ENCODE data around the gene EMD. TPM values are rescaled to one million over a fixed set of nuclear protein-coding genes. Genes with fewer than 3 reads are reported as not detected.

Gene EMD
- total RNA-seq, 2 experiments from 2014 or later = 65.9 to 66.0 TPM

DNA sequence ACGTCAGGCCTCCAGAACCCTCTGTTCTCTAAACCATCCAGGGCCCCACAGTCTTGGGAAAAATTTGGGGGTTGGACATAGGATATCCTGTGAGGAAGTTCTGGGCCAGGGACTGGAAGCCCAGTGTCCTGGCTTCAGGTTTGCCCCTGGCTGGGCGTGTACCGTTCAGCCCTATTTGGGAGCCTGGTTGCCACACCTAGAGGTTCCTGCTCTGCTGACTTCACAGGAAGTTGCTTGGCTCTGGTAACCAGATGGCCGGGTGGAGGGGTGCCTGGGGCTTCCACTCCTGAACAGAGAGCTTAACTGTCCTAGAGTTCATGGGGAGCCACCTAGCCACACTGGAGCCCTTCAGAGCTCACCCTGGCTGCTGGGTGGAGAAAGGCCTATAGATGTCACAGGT, 33.4 kb downstream of the EMD start:
- POLR2A ChIA-PET = interaction anchor here (1.0 to 5.3 kb wide), 8 partner anchors 9 to 441 kb away, joined by 3 to 55 read pairs (median 8); partner anchors contain the start of genes ATP6AP1, HCFC1 and RPL10
- CTCF ChIA-PET = interaction anchor here (1.9 kb wide), 1 partner anchor 115 kb away, joined by 7 read pairs; no protein-coding TSS in a partner anchor
- Mint-ChIP-seq H3K9me3 (ENCODE audit: insufficient read depth) (no peaks in the 10 kb centered on the region), H3K27ac (peak overlapping the region; percentile 92), H3K36me3 (ENCODE audit: low read depth) (peaks cover 21% of the 10 kb centered on the region), H3K4me3 (peak overlapping the region; percentile 93), H3K27me3 (ENCODE audit: low read depth) (no peaks in the 10 kb centered on the region), H3K4me1 (ENCODE audit: low read depth) (peaks cover 13% of the 10 kb centered on the region)
- ATAC-seq (peak; percentile 59), DNase-seq (peak; percentile 68)

GRCh38 chrX:154413142-154413541, 34.0 kb downstream of the EMD start:
- Mint-ChIP-seq H3K9me3 (ENCODE audit: insufficient read depth) (no peaks in the 10 kb centered on the region), H3K4me3 (peak overlapping the region; percentile 93), H3K27me3 (ENCODE audit: low read depth) (no peaks in the 10 kb centered on the region), H3K27ac (peak overlapping the region; percentile 92), H3K4me1 (ENCODE audit: low read depth) (peaks cover 13% of the 10 kb centered on the region), H3K36me3 (ENCODE audit: low read depth) (peaks cover 21% of the 10 kb centered on the region)
- DNase-seq (no peak), ATAC-seq (no peak)
- POLR2A ChIA-PET = interaction anchor here (2.1 to 5.3 kb wide), 3 partner anchors 8 to 15 kb away, joined by 10 to 55 read pairs (median 17); partner anchors contain the start of genes ATP6AP1 and RPL10
- CTCF ChIA-PET = interaction anchor here (1.9 kb wide), 1 partner anchor 114 kb away, joined by 7 read pairs; no protein-coding TSS in a partner anchor

DNA sequence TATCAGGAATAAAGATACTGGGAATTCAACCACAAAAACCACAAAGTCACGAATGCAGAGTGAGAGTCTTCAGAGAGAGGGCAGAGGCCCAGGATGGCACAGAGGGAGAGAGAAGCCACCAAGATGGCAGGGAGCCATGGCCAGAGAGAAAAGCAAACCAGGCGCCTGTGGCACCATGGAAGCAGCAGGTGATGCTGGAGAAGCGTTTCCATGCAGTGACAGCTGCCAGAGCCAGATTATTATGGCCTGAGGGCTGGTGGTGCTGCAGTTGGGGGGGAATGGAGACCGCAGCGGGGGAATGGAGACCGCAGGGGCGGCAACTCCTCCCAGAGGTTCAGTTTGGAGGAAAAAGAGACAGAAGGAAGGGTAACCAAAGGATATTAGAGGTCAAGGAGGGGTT, 38.1 kb downstream of the EMD start:
- no peak for DNase-seq
- Mint-ChIP-seq H3K9me3 (ENCODE audit: insufficient read depth) (no peaks in the 10 kb centered on the region), H3K4me3 (no peak overlapping the region), H3K36me3 (ENCODE audit: low read depth) (peaks cover 11% of the 10 kb centered on the region), H3K27ac (no peak overlapping the region), H3K4me1 (ENCODE audit: low read depth) (peaks cover 5% of the 10 kb centered on the region), H3K27me3 (ENCODE audit: low read depth) (no peaks in the 10 kb centered on the region)
- CTCF ChIA-PET = no interaction called here
- no peak for ATAC-seq
- POLR2A ChIA-PET = interaction anchor here (0.7 to 1.3 kb wide), 2 partner anchors 18 to 20 kb away, joined by 3 read pairs; no protein-coding TSS in a partner anchor

DNA sequence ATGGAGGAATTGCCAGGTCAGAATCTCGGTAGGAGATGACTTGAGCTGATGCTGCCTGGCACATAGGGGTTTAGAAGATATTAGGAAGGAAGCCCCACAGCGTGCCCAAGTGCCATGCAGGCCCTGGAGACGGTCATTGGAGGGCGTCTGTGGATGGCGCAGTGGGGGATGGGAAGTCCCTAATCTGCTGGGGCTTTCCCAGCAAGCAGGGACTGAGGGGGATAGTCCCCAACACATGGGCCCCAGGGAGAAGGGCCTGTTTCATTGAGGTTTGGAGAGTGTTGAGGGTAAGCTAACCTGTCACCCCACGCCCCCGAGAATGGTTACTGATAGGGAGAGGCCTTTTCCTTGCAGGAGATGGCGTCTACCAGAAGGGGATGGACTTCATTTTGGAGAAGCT, 40.1 kb downstream of the EMD start:
- Mint-ChIP-seq H3K9me3 (ENCODE audit: insufficient read depth) (no peaks in the 10 kb centered on the region), H3K27me3 (ENCODE audit: low read depth) (no peaks in the 10 kb centered on the region), H3K27ac (no peak overlapping the region), H3K36me3 (ENCODE audit: low read depth) (peaks cover 5% of the 10 kb centered on the region), H3K4me3 (no peak overlapping the region), H3K4me1 (ENCODE audit: low read depth) (peaks cover 3% of the 10 kb centered on the region)
- ChIA-PET POLR2A (interaction anchor here (1.0 to 1.4 kb wide), 2 partner anchors 19 to 21 kb away, joined by 4 read pairs; partner anchors contain the start of gene RPL10), CTCF (no interaction called here)
- no peak for DNase-seq
- no peak for ATAC-seq

GRCh38 chrX:154419688-154420401, 40.8 kb downstream of the EMD start:
- POLR2A ChIA-PET = interaction anchor here (1.4 to 2.6 kb wide), 2 partner anchors 8 to 19 kb away, joined by 4 to 10 read pairs; partner anchors contain the start of gene TAFAZZIN
- ATAC-seq (no peak), DNase-seq (no peak)
- H3K4me3 Mint-ChIP-seq = no peak overlapping the region
- no peaks in the 10 kb centered on the region for H3K27me3 Mint-ChIP-seq (ENCODE audit: low read depth)
- H3K36me3 Mint-ChIP-seq (ENCODE audit: low read depth) = peaks cover 5% of the 10 kb centered on the region
- peaks cover 7% of the 10 kb centered on the region for H3K4me1 Mint-ChIP-seq (ENCODE audit: low read depth)
- H3K9me3 Mint-ChIP-seq (ENCODE audit: insufficient read depth) = no peaks in the 10 kb centered on the region
- CTCF ChIA-PET = no interaction called here
- H3K27ac Mint-ChIP-seq = no peak overlapping the region

- Mint-ChIP-seq H3K27ac (no peak overlapping the region), H3K4me1 (ENCODE audit: low read depth) (peaks cover 7% of the 10 kb centered on the region), H3K36me3 (ENCODE audit: low read depth) (peaks cover 3% of the 10 kb centered on the region), H3K4me3 (no peak overlapping the region), H3K27me3 (ENCODE audit: low read depth) (no peaks in the 10 kb centered on the region), H3K9me3 (ENCODE audit: insufficient read depth) (no peaks in the 10 kb centered on the region)
- ChIA-PET POLR2A (interaction anchor here (1.4 to 2.6 kb wide), 2 partner anchors 8 to 20 kb away, joined by 4 to 10 read pairs; partner anchors contain the start of gene TAFAZZIN), CTCF (no interaction called here)
- DNase-seq (no peak), ATAC-seq (no peak)
Measured at GRCh38 chrX:154420402-154420756, 41.3 kb downstream of the EMD start.

DNA sequence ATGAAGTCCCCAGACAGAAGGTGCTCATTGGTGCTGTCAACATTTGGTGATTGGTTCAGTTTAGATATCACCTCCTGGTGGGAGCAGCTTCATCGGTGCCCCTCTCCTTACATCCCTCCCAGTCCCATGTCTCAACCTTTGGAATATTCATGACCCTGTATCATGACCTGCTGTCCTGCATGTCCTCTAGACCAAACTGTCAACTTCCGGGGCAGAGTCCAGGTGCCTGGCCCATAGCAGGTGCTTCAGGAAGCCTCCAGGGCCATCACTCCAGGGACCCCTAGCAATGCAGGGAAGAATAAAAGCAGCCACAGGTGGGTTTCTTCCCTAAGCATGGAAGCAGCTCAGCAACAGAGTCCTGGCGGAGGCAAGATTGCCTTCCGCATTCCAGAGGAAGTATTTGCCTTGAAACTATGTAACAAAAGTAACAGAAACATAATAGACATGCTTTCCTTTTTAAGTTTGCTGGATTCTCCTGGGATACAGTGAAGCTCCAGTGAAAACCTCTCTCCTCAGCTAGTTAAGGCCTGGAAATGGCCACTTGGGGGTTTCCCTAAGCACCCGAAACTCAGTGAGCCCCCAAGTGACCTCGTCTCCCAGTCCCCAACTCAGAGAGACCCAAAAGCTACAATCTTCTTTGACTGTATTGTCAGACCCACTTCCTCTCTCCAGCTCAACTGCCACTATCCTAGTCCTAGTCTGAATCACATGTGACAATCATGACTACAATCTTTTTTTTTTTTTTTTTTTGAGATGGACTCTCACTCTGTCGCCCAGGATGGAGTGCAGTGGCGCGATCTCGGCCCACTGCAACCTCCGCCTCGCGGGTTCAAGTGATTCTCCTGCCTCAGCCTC, 48.0 kb downstream of the EMD start:
- POLR2A ChIA-PET = interaction anchor here (3.2 kb wide), 1 partner anchor 15 kb away, joined by 17 read pairs; the partner anchor contains the start of gene TAFAZZIN
- peak overlapping the region; percentile 77 for H3K4me3 Mint-ChIP-seq
- DNase-seq (no peak), ATAC-seq (no peak)
- H3K27me3 Mint-ChIP-seq (ENCODE audit: low read depth) = no peaks in the 10 kb centered on the region
- no peaks in the 10 kb centered on the region for H3K9me3 Mint-ChIP-seq (ENCODE audit: insufficient read depth)
- H3K4me1 Mint-ChIP-seq (ENCODE audit: low read depth) = peaks cover 30% of the 10 kb centered on the region
- H3K36me3 Mint-ChIP-seq (ENCODE audit: low read depth) = peaks cover 5% of the 10 kb centered on the region
- no peak overlapping the region for H3K27ac Mint-ChIP-seq
- CTCF ChIA-PET = no interaction called here

GRCh38 chrX:154428176-154429171, 49.4 kb downstream of the EMD start, which contains the start of gene ATP6AP1:
Gene ATP6AP1 (plus strand): TSS chrX:154428677. CDS start chrX:154428693, 16 bp downstream.
- H3K27ac Mint-ChIP-seq = peak within 1 kb of the TSS; percentile 74
- CTCF ChIA-PET = interaction anchor here (0.7 kb wide), 1 partner anchor 55 kb away, joined by 3 read pairs; no protein-coding TSS in a partner anchor
- H3K27me3 Mint-ChIP-seq (ENCODE audit: low read depth) = no peaks in the 10 kb centered on the region
- H3K36me3 Mint-ChIP-seq (ENCODE audit: low read depth) = peaks cover 9% of the 10 kb centered on the region
- peak; percentile 92 for DNase-seq
- H3K4me1 Mint-ChIP-seq (ENCODE audit: low read depth) = peaks cover 30% of the 10 kb centered on the region
- POLR2A ChIA-PET = interaction anchor here (0.5 to 3.8 kb wide), 7 partner anchors 15 to 97 kb away, joined by 3 to 17 read pairs (median 3); partner anchors contain the start of genes FAM50A, RPL10 and TAFAZZIN
- H3K4me3 Mint-ChIP-seq = peak within 1 kb of the TSS; percentile 77
- no peaks in the 10 kb centered on the region for H3K9me3 Mint-ChIP-seq (ENCODE audit: insufficient read depth)
- peak; percentile 99 for ATAC-seq

GRCh38 chrX:154429711-154430110, 50.6 kb downstream of the EMD start:
- no peak for DNase-seq
- H3K36me3 Mint-ChIP-seq (ENCODE audit: low read depth) = peaks cover 13% of the 10 kb centered on the region
- ChIA-PET CTCF (no interaction called here), POLR2A (interaction anchor here (3.2 to 3.8 kb wide), 2 partner anchors 18 to 31 kb away, joined by 15 to 17 read pairs; partner anchors contain the start of genes RPL10 and TAFAZZIN)
- peak overlapping the region; percentile 77 for H3K4me3 Mint-ChIP-seq
- no peaks in the 10 kb centered on the region for H3K27me3 Mint-ChIP-seq (ENCODE audit: low read depth)
- H3K9me3 Mint-ChIP-seq (ENCODE audit: insufficient read depth) = no peaks in the 10 kb centered on the region
- H3K27ac Mint-ChIP-seq = peak overlapping the region; percentile 47
- H3K4me1 Mint-ChIP-seq (ENCODE audit: low read depth) = peaks cover 22% of the 10 kb centered on the region
- ATAC-seq = no peak

DNA sequence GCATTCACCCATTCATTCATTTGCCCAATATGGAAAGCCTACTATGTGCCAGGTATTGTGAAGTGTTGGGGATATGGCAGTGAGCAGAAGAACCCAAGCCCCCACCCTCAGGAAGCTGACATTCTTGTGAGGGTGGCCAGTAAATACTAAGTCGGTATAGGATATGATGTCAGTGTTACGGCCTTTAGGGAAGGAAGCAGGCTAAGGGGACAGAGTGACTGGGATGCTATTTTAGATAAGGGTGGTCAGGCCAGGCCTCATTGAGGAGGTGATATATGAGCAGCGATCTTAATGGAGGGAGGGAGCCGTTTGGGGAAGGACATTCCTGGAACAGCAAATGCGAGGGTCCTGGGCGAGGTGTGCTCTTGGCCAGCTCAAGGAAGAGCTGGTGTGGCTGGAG, 51.4 kb downstream of the EMD start:
- Mint-ChIP-seq H3K36me3 (ENCODE audit: low read depth) (peaks cover 13% of the 10 kb centered on the region), H3K27me3 (ENCODE audit: low read depth) (no peaks in the 10 kb centered on the region), H3K4me3 (no peak overlapping the region), H3K4me1 (ENCODE audit: low read depth) (peaks cover 22% of the 10 kb centered on the region), H3K27ac (no peak overlapping the region), H3K9me3 (ENCODE audit: insufficient read depth) (no peaks in the 10 kb centered on the region)
- ChIA-PET POLR2A (interaction anchor here (3.8 kb wide), 1 partner anchor 32 kb away, joined by 15 read pairs; the partner anchor contains the start of gene RPL10), CTCF (no interaction called here)
- ATAC-seq = no peak
- DNase-seq = no peak
